ENCODE measurements around the gene LPP. TPM values are rescaled to one million over a fixed set of nuclear protein-coding genes. Genes with fewer than 3 reads are reported as not detected.

LPP gene
- total RNA-seq, 1 donor from 2014 or later = 218 TPM

- Histone ChIP-seq H3K27me3 (ENCODE audit: control insufficient read depth, insufficient read depth, low read length) (no peaks in the 10 kb centered on the region), H3K36me3 (ENCODE audit: control insufficient read depth, insufficient read depth, low read length) (no peaks in the 10 kb centered on the region), H3K4me3 (ENCODE audit: low read depth, low read length) (no peak overlapping the region)
- DNase-seq (ENCODE audit: low read depth) = no peak
- no peak for TF ChIP-seq CTCF (IDR thresholded peaks at IDR 0.05; ENCODE audit: insufficient read depth, low read length, poor library complexity, severe bottlenecking)
Measured at GRCh38 chr3:188916934-188917401, 763.0 kb downstream of the LPP start.

DNA sequence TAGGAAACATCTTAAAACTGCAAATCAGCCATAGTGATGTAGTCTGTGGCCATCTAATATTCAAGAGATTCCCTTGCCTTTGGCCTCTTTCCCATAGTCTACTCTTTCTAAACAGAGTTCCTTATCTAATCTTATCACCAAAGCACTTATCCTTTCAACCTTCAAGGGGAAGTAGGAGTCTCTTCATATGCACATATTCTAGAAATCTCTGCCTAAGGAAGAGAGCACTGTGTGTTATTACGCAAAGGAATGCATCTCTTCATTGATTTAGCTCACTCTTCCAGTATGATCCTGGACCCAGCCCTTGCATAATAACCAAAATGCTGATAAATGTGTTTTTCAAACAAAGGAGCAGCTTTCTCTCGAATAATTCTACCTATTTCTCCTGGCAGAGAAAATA is 764.1 kb downstream of the LPP start:
- DNase-seq (ENCODE audit: low read depth) = no peak

GRCh38 chr3:188923671-188924070 is 769.7 kb downstream of the LPP start:
- H3K4me3 ChIP-seq (ENCODE audit: low read depth, low read length) = no peak overlapping the region
- H3K36me3 ChIP-seq (ENCODE audit: control insufficient read depth, insufficient read depth, low read length) = no peaks in the 10 kb centered on the region
- DNase-seq (ENCODE audit: low read depth) = no peak
- no peak for TF ChIP-seq CTCF (IDR thresholded peaks at IDR 0.05; ENCODE audit: insufficient read depth, low read length, poor library complexity, severe bottlenecking)
- H3K27me3 ChIP-seq (ENCODE audit: control insufficient read depth, insufficient read depth, low read length) = no peaks in the 10 kb centered on the region

More for the DNA sequence above, 764.1 kb downstream of the LPP start:
- H3K4me3 ChIP-seq (ENCODE audit: low read depth, low read length) = no peak overlapping the region
- no peaks in the 10 kb centered on the region for H3K36me3 ChIP-seq (ENCODE audit: control insufficient read depth, insufficient read depth, low read length)
- H3K27me3 ChIP-seq (ENCODE audit: control insufficient read depth, insufficient read depth, low read length) = no peaks in the 10 kb centered on the region
- no peak for TF ChIP-seq CTCF (IDR thresholded peaks at IDR 0.05; ENCODE audit: insufficient read depth, low read length, poor library complexity, severe bottlenecking)

DNA sequence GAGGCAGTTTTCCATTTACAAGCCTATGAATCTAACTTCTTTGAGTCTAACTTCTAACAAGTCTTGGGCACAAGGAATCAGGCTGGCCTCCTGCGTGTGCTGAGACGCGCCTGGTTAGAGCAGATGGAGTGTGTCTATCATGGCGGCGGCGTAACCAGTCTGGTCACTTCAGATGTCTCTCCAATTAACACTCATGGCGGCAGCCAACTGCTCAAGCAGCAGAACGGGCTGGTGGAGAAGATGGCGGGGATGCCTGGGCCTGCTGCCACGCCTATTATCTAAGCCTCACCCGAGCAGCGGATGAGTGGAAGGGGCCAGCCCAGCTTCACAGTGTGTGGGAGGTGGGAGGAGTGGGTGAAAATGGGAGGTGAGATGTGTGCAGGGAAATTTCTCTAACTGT is 771.4 kb downstream of the LPP start:
- no peak overlapping the region for H3K4me3 ChIP-seq (ENCODE audit: low read depth, low read length)
- DNase-seq (ENCODE audit: low read depth) = no peak
- TF ChIP-seq CTCF (IDR thresholded peaks at IDR 0.05; ENCODE audit: insufficient read depth, low read length, poor library complexity, severe bottlenecking) = no peak
- no peaks in the 10 kb centered on the region for H3K36me3 ChIP-seq (ENCODE audit: control insufficient read depth, insufficient read depth, low read length)
- no peaks in the 10 kb centered on the region for H3K27me3 ChIP-seq (ENCODE audit: control insufficient read depth, insufficient read depth, low read length)

- Histone ChIP-seq H3K27me3 (ENCODE audit: control insufficient read depth, insufficient read depth, low read length) (no peaks in the 10 kb centered on the region), H3K36me3 (ENCODE audit: control insufficient read depth, insufficient read depth, low read length) (no peaks in the 10 kb centered on the region), H3K4me3 (ENCODE audit: low read depth, low read length) (no peak overlapping the region)
- no peak for TF ChIP-seq CTCF (IDR thresholded peaks at IDR 0.05; ENCODE audit: insufficient read depth, low read length, poor library complexity, severe bottlenecking)
- no peak for DNase-seq (ENCODE audit: low read depth)
Measured at GRCh38 chr3:188926111-188926510, 772.2 kb downstream of the LPP start.

DNA sequence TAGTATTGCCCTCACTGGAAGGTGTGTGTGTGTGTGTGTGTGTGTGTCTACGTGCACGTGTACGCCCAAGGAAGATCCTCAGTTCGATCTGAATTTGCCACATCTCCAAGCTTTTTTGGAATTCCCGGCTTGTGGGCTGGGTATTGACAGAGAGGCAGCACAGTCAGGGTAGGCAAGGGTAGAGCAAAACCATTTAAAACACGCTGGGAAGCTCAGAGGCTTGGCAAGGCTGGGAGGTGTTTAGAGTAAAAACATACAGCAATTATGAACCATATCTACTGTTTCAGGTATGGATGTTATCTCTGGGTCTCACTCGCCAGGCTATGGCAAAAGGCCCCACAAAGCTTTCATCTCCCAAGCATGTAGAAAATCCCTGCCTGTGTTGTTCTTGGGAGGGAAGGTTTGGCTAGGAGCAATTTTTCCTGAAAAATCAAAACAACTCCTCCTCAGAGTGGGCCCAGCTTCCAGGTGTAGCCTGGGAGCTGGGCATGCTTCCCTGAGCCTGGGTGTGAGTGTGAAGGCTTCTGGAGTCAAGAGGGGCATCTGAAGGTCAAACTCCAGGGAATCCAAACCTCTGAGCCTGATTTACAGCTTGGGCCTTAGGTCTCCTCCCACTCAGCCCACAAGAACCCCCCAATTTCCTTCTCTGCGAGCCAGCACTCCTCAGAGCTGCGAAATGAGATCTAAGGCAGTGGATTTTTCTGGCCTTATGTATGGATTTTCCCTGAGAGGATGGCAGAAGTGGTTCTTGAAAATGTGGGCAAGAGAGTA is 773.0 kb downstream of the LPP start:
- no peak for TF ChIP-seq CTCF (IDR thresholded peaks at IDR 0.05; ENCODE audit: insufficient read depth, low read length, poor library complexity, severe bottlenecking)
- Histone ChIP-seq H3K4me3 (ENCODE audit: low read depth, low read length) (no peak overlapping the region), H3K27me3 (ENCODE audit: control insufficient read depth, insufficient read depth, low read length) (no peaks in the 10 kb centered on the region), H3K36me3 (ENCODE audit: control insufficient read depth, insufficient read depth, low read length) (no peaks in the 10 kb centered on the region)
- DNase-seq (ENCODE audit: low read depth) = no peak

Measured in kidney epithelial cell (primary cell).